ENCODE data around the gene CX3CL1. TPM values are rescaled to one million over a fixed set of nuclear protein-coding genes. Genes with fewer than 3 reads are reported as not detected.
A peak's percentile ranks its signal among the peaks of the same experiment; 100 is the strongest.

The CX3CL1 gene
- polyA plus RNA-seq, 1 donor (not counting 4 experiments of a cell fraction or from before 2014, with no cell fraction given): 0.47 TPM

- no peaks in the 10 kb centered on the region for H3K9me1 ChIP-seq (ENCODE audit: control insufficient read depth, extremely low read depth, insufficient read depth, low read length)
- H3K4me1 ChIP-seq (ENCODE audit: control insufficient read depth, extremely low read depth, insufficient read depth, low read length): peaks cover 52% of the 10 kb centered on the region
- no peaks in the 10 kb centered on the region for H3K36me3 ChIP-seq (ENCODE audit: control insufficient read depth in 2 of 2, extremely low read depth in 1 of 2, insufficient read depth in 2 of 2, low read length in 2 of 2)
- H3K27me3 ChIP-seq (ENCODE audit: control insufficient read depth, extremely low read depth, insufficient read depth, low read length): no peaks in the 10 kb centered on the region
- H3K4me3 ChIP-seq (ENCODE audit: control insufficient read depth in 2 of 3, extremely low read depth in 1 of 3, insufficient read depth in 2 of 3, low read depth in 1 of 3, low read length in 3 of 3): no peak overlapping the region
- no peak overlapping the region for H3K4me2 ChIP-seq (ENCODE audit: control insufficient read depth, extremely low read depth, insufficient read depth, low read depth, low read length)
- H3K79me2 ChIP-seq (ENCODE audit: control insufficient read depth, insufficient read depth, low read length): no peaks in the 10 kb centered on the region
- H4K20me1 ChIP-seq (ENCODE audit: control insufficient read depth, extremely low read depth, insufficient read depth, low read length): no peaks in the 10 kb centered on the region
- H3K9ac ChIP-seq (ENCODE audit: control insufficient read depth, extremely low read depth, insufficient read depth, low read length): no peak overlapping the region
- dilution Hi-C loops (cut with MboI; ENCODE audit: extremely low pct_ligation_motif_present, low sequenced_read_pairs): no loop called here
- FAIRE-seq: no peak
- no peak overlapping the region for H2AFZ ChIP-seq (ENCODE audit: control insufficient read depth, low read length)
- TF ChIP-seq EZH2 (IDR thresholded peaks at IDR 0.05; ENCODE audit: low read length) (no peak), CTCF (optimal IDR thresholded peaks at IDR 0.05 in 1 of 3, IDR thresholded peaks at IDR 0.05 in 1 of 3, conservative IDR thresholded peaks at IDR 0.05 in 1 of 3; ENCODE audit: extremely low read depth in 1 of 3, insufficient read depth in 2 of 3, low read length in 3 of 3) (no peak)
- no peak overlapping the region for H3K27ac ChIP-seq (ENCODE audit: control insufficient read depth, insufficient read depth, low read length)
- DNase-seq (ENCODE audit: low read depth, low spot score): no peak
- H3K9me3 ChIP-seq (ENCODE audit: control insufficient read depth, low read depth, low read length): no peaks in the 10 kb centered on the region
Measured at GRCh38 chr16:57376313-57376818, 4.1 kb downstream of the CX3CL1 start.

- DNase-seq (ENCODE audit: low read depth, low spot score) (no peak), FAIRE-seq (no peak)
- no peaks in the 10 kb centered on the region for H3K9me1 ChIP-seq (ENCODE audit: control insufficient read depth, extremely low read depth, insufficient read depth, low read length)
- H3K4me1 ChIP-seq (ENCODE audit: control insufficient read depth, extremely low read depth, insufficient read depth, low read length): peaks cover 48% of the 10 kb centered on the region
- no peak overlapping the region for H2AFZ ChIP-seq (ENCODE audit: control insufficient read depth, low read length)
- H3K9ac ChIP-seq (ENCODE audit: control insufficient read depth, extremely low read depth, insufficient read depth, low read length): peak overlapping the region; percentile 1
- no peaks in the 10 kb centered on the region for H3K9me3 ChIP-seq (ENCODE audit: control insufficient read depth, low read depth, low read length)
- H3K27ac ChIP-seq (ENCODE audit: control insufficient read depth, insufficient read depth, low read length): peak overlapping the region; percentile 47
- H3K79me2 ChIP-seq (ENCODE audit: control insufficient read depth, insufficient read depth, low read length): no peaks in the 10 kb centered on the region
- H3K27me3 ChIP-seq (ENCODE audit: control insufficient read depth, extremely low read depth, insufficient read depth, low read length): no peaks in the 10 kb centered on the region
- TF ChIP-seq EZH2 (IDR thresholded peaks at IDR 0.05; ENCODE audit: low read length): no peak
- no peak for TF ChIP-seq CTCF (optimal IDR thresholded peaks at IDR 0.05 in 1 of 3, IDR thresholded peaks at IDR 0.05 in 1 of 3, conservative IDR thresholded peaks at IDR 0.05 in 1 of 3; ENCODE audit: extremely low read depth in 1 of 3, insufficient read depth in 2 of 3, low read length in 3 of 3)
- H4K20me1 ChIP-seq (ENCODE audit: control insufficient read depth, extremely low read depth, insufficient read depth, low read length): no peaks in the 10 kb centered on the region
- peak overlapping the region; percentile 29 for H3K4me2 ChIP-seq (ENCODE audit: control insufficient read depth, extremely low read depth, insufficient read depth, low read depth, low read length)
- no peaks in the 10 kb centered on the region for H3K36me3 ChIP-seq (ENCODE audit: control insufficient read depth in 2 of 2, extremely low read depth in 1 of 2, insufficient read depth in 2 of 2, low read length in 2 of 2)
- no peak overlapping the region for H3K4me3 ChIP-seq (ENCODE audit: control insufficient read depth in 2 of 3, extremely low read depth in 1 of 3, insufficient read depth in 2 of 3, low read depth in 1 of 3, low read length in 3 of 3)
- dilution Hi-C loops (cut with MboI; ENCODE audit: extremely low pct_ligation_motif_present, low sequenced_read_pairs): no loop called here
Measured at GRCh38 chr16:57377080-57377841, 5.0 kb downstream of the CX3CL1 start.

All from keratinocyte (primary cell).